GM21526 (cell line): ENCODE data around the gene CACNG7.

Experiments
- ATAC-seq: cut with Tn5 transposase; IDR thresholded peaks from one replicate; pipeline ENCODE4 v1.9.1; 2021; ENCODE audit warnings: moderate library complexity; ENCODE audit not compliant: unreplicated experiment, low FRiP score

The CACNG7 gene

GRCh38 chr19:53903055-53903680, 5.9 kb upstream of the CACNG7 start:
- ATAC-seq: no peak

GRCh38 chr19:53904909-53905308, 4.2 kb upstream of the CACNG7 start:
- no peak for ATAC-seq

GRCh38 chr19:53905787-53906186, 3.3 kb upstream of the CACNG7 start:
- ATAC-seq: no peak

GRCh38 chr19:53906211-53907192, 2.6 kb upstream of the CACNG7 start:
- ATAC-seq: no peak

- ATAC-seq: no peak
These were observed 1.9 kb upstream of the CACNG7 start for GRCh38 chr19:53907193-53907581.

GRCh38 chr19:53907690-53908089, 1.4 kb upstream of the CACNG7 start:
- no peak for ATAC-seq

GRCh38 chr19:53908106-53908934, 758 bp upstream of the CACNG7 start:
- ATAC-seq: no peak

- no peak for ATAC-seq
These were observed 542 bp downstream of the CACNG7 start for GRCh38 chr19:53909471-53910169.

GRCh38 chr19:53910170-53910518, 1.1 kb downstream of the CACNG7 start:
- no peak for ATAC-seq

GRCh38 chr19:53912653-53913052, 3.6 kb downstream of the CACNG7 start:
- ATAC-seq: no peak

- ATAC-seq: no peak
These were observed 5.9 kb downstream of the CACNG7 start for GRCh38 chr19:53915000-53915399.

GRCh38 chr19:53916004-53916403, 6.9 kb downstream of the CACNG7 start:
- no peak for ATAC-seq

GRCh38 chr19:53917356-53917755, 8.3 kb downstream of the CACNG7 start:
- no peak for ATAC-seq

- no peak for ATAC-seq
These were observed 18.7 kb downstream of the CACNG7 start for GRCh38 chr19:53927739-53928138.

- no peak for ATAC-seq
These were observed 27.0 kb downstream of the CACNG7 start for GRCh38 chr19:53936029-53936428.

GRCh38 chr19:53942001-53942786, 33.1 kb downstream of the CACNG7 start:
- ATAC-seq: no peak

- ATAC-seq: no peak
These were observed 35.3 kb downstream of the CACNG7 start for GRCh38 chr19:53944416-53944815.

GRCh38 chr19:53944933-53945332, 35.9 kb downstream of the CACNG7 start:
- no peak for ATAC-seq

- no peak for ATAC-seq
These were observed 36.4 kb downstream of the CACNG7 start for GRCh38 chr19:53945441-53945840.

- ATAC-seq: no peak
These were observed 36.9 kb downstream of the CACNG7 start for GRCh38 chr19:53945998-53946397.
